MM.1S (cell line): ENCODE results near the gene SEZ6L.

ENCODE experiments used
- DNase-seq: peaks from one replicate; pipeline ENCODE4 v3.0.0-alpha.2; 2015
- H2AFZ ChIP-seq: fragments of 300-600 bp; sonication (generic); 2 replicates; pipeline ENCODE4 v1.6.0; 2016; ENCODE audit warnings: antibody characterized with exemption, low read length
- H3F3A ChIP-seq: fragments of 300-600 bp; sonication (generic); 2 replicates; pipeline ENCODE4 v1.6.1; 2016; ENCODE audit warnings: mild to moderate bottlenecking, antibody characterized with exemption, low read length, moderate library complexity, mixed read lengths; ENCODE audit not compliant: insufficient read depth
- H3K27ac ChIP-seq: fragments of 300-600 bp; sonication (generic); 2 replicates; pipeline ENCODE4 v1.5.1; 2016; ENCODE audit warnings: mild to moderate bottlenecking, low read length
- H3K27me3 ChIP-seq: fragments of 300-600 bp; sonication (generic); replicated peaks from 2 replicates; pipeline ENCODE4 v1.6.0; 2016; ENCODE audit warnings: low read length; ENCODE audit not compliant: insufficient read depth
- H3K36me3 ChIP-seq: fragments of 300-600 bp; sonication (generic); replicated peaks from 2 replicates; pipeline ENCODE4 v1.6.1; 2016; ENCODE audit warnings: mild to moderate bottlenecking, low read length, mixed read lengths; ENCODE audit not compliant: insufficient read depth
- H3K4me1 ChIP-seq: fragments of 300-600 bp; sonication (generic); 2 replicates; pipeline ENCODE4 v1.6.1; 2016; ENCODE audit warnings: low read length, mixed read lengths
- H3K4me2 ChIP-seq: fragments of 300-600 bp; sonication (generic); 2 replicates; pipeline ENCODE4 v1.6.0; 2016; ENCODE audit warnings: low read depth, low read length
- H3K4me3 ChIP-seq: fragments of 300-600 bp; sonication (generic); 2 replicates; pipeline ENCODE4 v1.5.1; 2016; ENCODE audit warnings: low read length, mixed read lengths
- H3K79me2 ChIP-seq: fragments of 300-600 bp; sonication (generic); 2 replicates; pipeline ENCODE4 v1.6.1; 2016; ENCODE audit warnings: mixed run types, low read length, mixed read lengths
- H3K9ac ChIP-seq: fragments of 300-600 bp; sonication (generic); 2 replicates; pipeline ENCODE4 v1.6.1; 2016; ENCODE audit warnings: low read length, mixed read lengths
- H3K9me2 ChIP-seq: fragments of 300-600 bp; sonication (generic); replicated peaks from 2 replicates; pipeline ENCODE4 v1.6.1; 2016; ENCODE audit warnings: mild to moderate bottlenecking, low read length, mixed read lengths; ENCODE audit not compliant: insufficient read depth
- H3K9me3 ChIP-seq: fragments of 300-600 bp; sonication (generic); replicated peaks from 2 replicates; pipeline ENCODE4 v1.6.1; 2016; ENCODE audit warnings: mild to moderate bottlenecking, low read length, mixed read lengths; ENCODE audit not compliant: insufficient read depth
- H4K20me1 ChIP-seq: fragments of 300-600 bp; sonication (generic); 2 replicates; pipeline ENCODE4 v1.6.1; 2016; ENCODE audit warnings: mild to moderate bottlenecking, low read length, moderate library complexity, mixed read lengths; ENCODE audit not compliant: insufficient read depth
- EZH2 ChIP-seq: fragments of 300-600 bp; sonication (generic); optimal IDR thresholded peaks from 2 replicates; pipeline ENCODE3; 2017; ENCODE audit warnings: low read depth, mild to moderate bottlenecking, antibody characterized with exemption, low read length, mixed read lengths
- EZH2phosphoT487 ChIP-seq: fragments of 300-600 bp; sonication (generic); IDR thresholded peaks from 2 replicates; pipeline ENCODE4 v1.6.1; 2018; ENCODE audit warnings: antibody characterized with exemption, low read length
- TF ChIP-seq, protein P1 (sequence below): fragments of 300-600 bp; sonication (generic); IDR thresholded peaks from 2 replicates; pipeline ENCODE4 v1.5.1; 2016; ENCODE audit warnings: antibody characterized with exemption, low read length, mixed read lengths

SEZ6L gene

GRCh38 chr22:26410386-26410785 is 241.1 kb downstream of the SEZ6L start:
- Histone ChIP-seq H4K20me1 (no peaks in the 10 kb centered on the region), H3K27ac (no peak overlapping the region), H3K79me2 (no peaks in the 10 kb centered on the region), H3K4me1 (no peaks in the 10 kb centered on the region), H3K9ac (no peak overlapping the region), H2AFZ (no peak overlapping the region), H3K27me3 (peaks cover 6% of the 10 kb centered on the region; the same call in 1 of the 2 replicates), H3K4me3 (no peak overlapping the region), H3K9me3 (no peaks in the 10 kb centered on the region), H3K36me3 (no peaks in the 10 kb centered on the region), H3K4me2 (no peak overlapping the region), H3K9me2 (no peaks in the 10 kb centered on the region), H3F3A (no peaks in the 10 kb centered on the region)
- DNase-seq, result no peak
- TF ChIP-seq EZH2 (no peak), EZH2phosphoT487 (no peak)
- TF ChIP-seq, protein P1, sequence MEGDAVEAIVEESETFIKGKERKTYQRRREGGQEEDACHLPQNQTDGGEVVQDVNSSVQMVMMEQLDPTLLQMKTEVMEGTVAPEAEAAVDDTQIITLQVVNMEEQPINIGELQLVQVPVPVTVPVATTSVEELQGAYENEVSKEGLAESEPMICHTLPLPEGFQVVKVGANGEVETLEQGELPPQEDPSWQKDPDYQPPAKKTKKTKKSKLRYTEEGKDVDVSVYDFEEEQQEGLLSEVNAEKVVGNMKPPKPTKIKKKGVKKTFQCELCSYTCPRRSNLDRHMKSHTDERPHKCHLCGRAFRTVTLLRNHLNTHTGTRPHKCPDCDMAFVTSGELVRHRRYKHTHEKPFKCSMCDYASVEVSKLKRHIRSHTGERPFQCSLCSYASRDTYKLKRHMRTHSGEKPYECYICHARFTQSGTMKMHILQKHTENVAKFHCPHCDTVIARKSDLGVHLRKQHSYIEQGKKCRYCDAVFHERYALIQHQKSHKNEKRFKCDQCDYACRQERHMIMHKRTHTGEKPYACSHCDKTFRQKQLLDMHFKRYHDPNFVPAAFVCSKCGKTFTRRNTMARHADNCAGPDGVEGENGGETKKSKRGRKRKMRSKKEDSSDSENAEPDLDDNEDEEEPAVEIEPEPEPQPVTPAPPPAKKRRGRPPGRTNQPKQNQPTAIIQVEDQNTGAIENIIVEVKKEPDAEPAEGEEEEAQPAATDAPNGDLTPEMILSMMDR, result no peak

DNA sequence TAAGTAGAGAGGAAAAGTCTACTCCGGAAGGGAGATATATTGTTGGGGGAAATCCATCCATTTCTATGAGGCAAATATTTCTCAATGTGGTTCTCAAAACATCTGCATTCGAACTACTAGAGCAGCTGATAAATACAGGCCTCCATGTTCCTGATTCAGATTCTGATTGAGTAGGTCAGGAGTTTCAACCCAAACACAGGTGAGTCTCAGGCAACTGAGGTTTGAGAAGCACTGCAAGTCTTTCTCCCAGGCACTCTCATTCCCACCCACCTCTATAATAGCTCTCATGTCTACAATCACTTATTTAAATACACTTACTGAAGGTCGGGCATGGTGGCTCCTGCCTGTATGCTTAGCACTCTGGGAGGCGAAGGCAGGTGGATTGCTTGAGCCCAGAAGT is 245.1 kb downstream of the SEZ6L start:
- no peaks in the 10 kb centered on the region for H3K9me3 ChIP-seq
- H3K4me3 ChIP-seq, result no peak overlapping the region
- H2AFZ ChIP-seq, result no peak overlapping the region
- DNase-seq, result no peak
- H3K36me3 ChIP-seq, result no peaks in the 10 kb centered on the region
- H3K27me3 ChIP-seq, result peaks cover 6% of the 10 kb centered on the region; the same call in 1 of the 2 replicates
- no peak overlapping the region for H3K4me2 ChIP-seq
- no peak overlapping the region for H3K27ac ChIP-seq
- H3K4me1 ChIP-seq, result no peaks in the 10 kb centered on the region
- no peaks in the 10 kb centered on the region for H3K9me2 ChIP-seq
- TF ChIP-seq EZH2 (no peak), EZH2phosphoT487 (no peak)
- TF ChIP-seq, protein P1, result no peak
- no peaks in the 10 kb centered on the region for H3F3A ChIP-seq
- no peaks in the 10 kb centered on the region for H3K79me2 ChIP-seq
- no peaks in the 10 kb centered on the region for H4K20me1 ChIP-seq
- no peak overlapping the region for H3K9ac ChIP-seq

- H3K36me3 ChIP-seq, result no peaks in the 10 kb centered on the region
- peaks cover 6% of the 10 kb centered on the region; the same call in 1 of the 2 replicates for H3K27me3 ChIP-seq
- no peak overlapping the region for H2AFZ ChIP-seq
- no peaks in the 10 kb centered on the region for H3K4me1 ChIP-seq
- H4K20me1 ChIP-seq, result no peaks in the 10 kb centered on the region
- no peak overlapping the region for H3K4me2 ChIP-seq
- no peak overlapping the region for H3K9ac ChIP-seq
- no peaks in the 10 kb centered on the region for H3K9me2 ChIP-seq
- no peak overlapping the region for H3K4me3 ChIP-seq
- no peaks in the 10 kb centered on the region for H3K9me3 ChIP-seq
- no peak overlapping the region for H3K27ac ChIP-seq
- no peak for DNase-seq
- no peaks in the 10 kb centered on the region for H3F3A ChIP-seq
- TF ChIP-seq, protein P1, result no peak
- TF ChIP-seq EZH2phosphoT487, result no peak
- TF ChIP-seq EZH2, result no peak
- no peaks in the 10 kb centered on the region for H3K79me2 ChIP-seq
These were observed 247.0 kb downstream of the SEZ6L start for GRCh38 chr22:26416256-26416655.
